PC-3 (cell line): ENCODE data around the gene MACROD2. TPM values are rescaled to one million over a fixed set of nuclear protein-coding genes. Genes with fewer than 3 reads are reported as not detected.

Experiments
- ATAC-seq: fragments of 200-7000 bp; cut with Tn5 transposase; 2 replicates; pipeline ENCODE4 v1.9.1; 2020; ENCODE audit warnings: mild to moderate bottlenecking, moderate library complexity
- BruUV-seq: library from RNA; stranded (reverse); fragments of 400-500 nt; replicated peaks from 2 replicates; lab custom pipeline; 2021; lab: Mats Ljungman, UMichigan
- CTCF ChIA-PET: fragments of 300-600 bp; sonication (Branson Sonifier 250); formaldehyde crosslinking; loops from one replicate; lab custom pipeline; 2022; ENCODE audit warnings: antibody characterized with exemption; lab: Charles Lee
- POLR2A ChIA-PET: fragments of 300-600 bp; sonication (Branson Sonifier 250); formaldehyde crosslinking; loops from one replicate; lab custom pipeline; 2022; ENCODE audit warnings: antibody characterized with exemption; ENCODE audit not compliant: unreplicated experiment; lab: Charles Lee
- DNase-seq: peaks from one replicate; pipeline ENCODE4 v3.0.0-alpha.2; 2015
- H2AFZ ChIP-seq: fragments of 300-600 bp; sonication (generic); 2 replicates; pipeline ENCODE4 v1.6.0; 2016; ENCODE audit warnings: antibody characterized with exemption, low read length
- H3F3A ChIP-seq: fragments of 300-600 bp; sonication (generic); one replicate; pipeline ENCODE4 v1.6.0; 2017; ENCODE audit warnings: antibody characterized with exemption, low read length, control low read depth, mild to moderate bottlenecking; ENCODE audit not compliant: unreplicated experiment
- H3K27ac ChIP-seq: fragments of 300-600 bp; sonication (generic); 2 replicates; pipeline ENCODE4 v1.5.1; 2016; ENCODE audit warnings: mild to moderate bottlenecking, low read length
- H3K27me3 ChIP-seq: fragments of 300-600 bp; sonication (generic); 2 replicates; pipeline ENCODE4 v1.6.1; 2016; ENCODE audit warnings: low read length, mixed read lengths
- H3K36me3 ChIP-seq: fragments of 300-600 bp; sonication (generic); 2 replicates; pipeline ENCODE4 v1.6.1; 2016; ENCODE audit warnings: low read depth, mixed run types, low read length, mixed read lengths
- H3K4me1 ChIP-seq: fragments of 300-600 bp; sonication (generic); 2 replicates; pipeline ENCODE4 v1.5.1; 2016; ENCODE audit warnings: low read length; ENCODE audit not compliant: insufficient read depth
- H3K4me2 ChIP-seq: fragments of 300-600 bp; sonication (generic); 2 replicates; pipeline ENCODE4 v1.6.0; 2016; ENCODE audit warnings: low read length
- H3K4me3 ChIP-seq: fragments of 300-600 bp; sonication (generic); 2 replicates; pipeline ENCODE4 v1.5.1; 2016; ENCODE audit warnings: mild to moderate bottlenecking, low read length, mixed read lengths
- H3K79me2 ChIP-seq: fragments of 300-600 bp; sonication (generic); 2 replicates; pipeline ENCODE4 v1.6.1; 2017; ENCODE audit warnings: low read length, mixed read lengths
- H3K9ac ChIP-seq: fragments of 300-600 bp; sonication (generic); 2 replicates; pipeline ENCODE4 v1.6.0; 2016; ENCODE audit warnings: mild to moderate bottlenecking, low read length
- H3K9me2 ChIP-seq: fragments of 300-600 bp; sonication (generic); replicated peaks from 2 replicates; pipeline ENCODE4 v1.6.1; 2016; ENCODE audit warnings: mixed run types, low read length, mixed read lengths
- H3K9me3 ChIP-seq: fragments of 300-600 bp; sonication (generic); 2 replicates; pipeline ENCODE4 v1.6.1; 2016; ENCODE audit warnings: low read length, mixed read lengths
- H4K20me1 ChIP-seq: fragments of 300-600 bp; sonication (generic); 2 replicates; pipeline ENCODE4 v1.6.1; 2016; ENCODE audit warnings: low read length, mixed read lengths
- CTCF ChIP-seq: fragments of 300-600 bp; sonication (generic); conservative IDR thresholded peaks from 2 replicates; pipeline ENCODE4 v1.5.1; 2017; ENCODE audit warnings: antibody characterized with exemption, low read depth, mild to moderate bottlenecking, low read length
- EZH2 ChIP-seq: fragments of 300-600 bp; sonication (generic); IDR thresholded peaks from one replicate; pipeline ENCODE4 v1.6.1; 2017; ENCODE audit warnings: antibody characterized with exemption, mild to moderate bottlenecking, low read length; ENCODE audit not compliant: unreplicated experiment
- EZH2phosphoT487 ChIP-seq: fragments of 300-600 bp; sonication (generic); IDR thresholded peaks from 2 replicates; pipeline ENCODE4 v1.6.1; 2018; ENCODE audit warnings: mild to moderate bottlenecking, antibody characterized with exemption, low read length, borderline replicate concordance
- intact Hi-C: fragments of 100-400 bp; cut with micrococcal nuclease; formaldehyde crosslinking; loops from 2 replicates; pipeline ENCODE4 v1.9.0; 2023
- total RNA-seq: library from RNA; depleted of rRNA; stranded (reverse); fragments of >200 nt; gene quantifications from 2 replicates; pipeline ENCODE4 v1.2.3, GENCODE V29; 2014

Gene MACROD2
- total RNA-seq, 1 experiment from 2014 or later = 3.1 TPM

- ChIA-PET CTCF (no interaction called here), POLR2A (no interaction called here)
- no peak overlapping the region for H3K4me3 ChIP-seq
Observed at GRCh38 chr20:14815340-14815739, 820.0 kb downstream of the MACROD2 start.

GRCh38 chr20:14816471-14816870 is 821.2 kb downstream of the MACROD2 start:
- H3K79me2 ChIP-seq = no peaks in the 10 kb centered on the region
- BruUV-seq = no TSS peak
- no peaks in the 10 kb centered on the region for H4K20me1 ChIP-seq
- H3K9ac ChIP-seq = no peak overlapping the region
- H3K27me3 ChIP-seq = no peaks in the 10 kb centered on the region
- no peaks in the 10 kb centered on the region for H3K36me3 ChIP-seq
- no peak overlapping the region for H3K4me3 ChIP-seq
- intact Hi-C loops = no loop called here
- no peak for ATAC-seq
- CTCF ChIA-PET = no interaction called here
- no peaks in the 10 kb centered on the region for H3K9me3 ChIP-seq
- POLR2A ChIA-PET = no interaction called here
- H2AFZ ChIP-seq = no peak overlapping the region
- no peak overlapping the region for H3K4me2 ChIP-seq
- TF ChIP-seq EZH2phosphoT487 (no peak), CTCF (no peak), EZH2 (no peak)
- no peaks in the 10 kb centered on the region for H3K9me2 ChIP-seq
- H3F3A ChIP-seq = no peaks in the 10 kb centered on the region
- peaks cover 20% of the 10 kb centered on the region for H3K4me1 ChIP-seq
- H3K27ac ChIP-seq = no peak overlapping the region
- DNase-seq = no peak

More at GRCh38 chr20:14815340-14815739, 820.0 kb downstream of the MACROD2 start:
- Histone ChIP-seq H3K79me2 (no peaks in the 10 kb centered on the region), H4K20me1 (no peaks in the 10 kb centered on the region), H3K27me3 (no peaks in the 10 kb centered on the region), H2AFZ (no peak overlapping the region), H3K36me3 (no peaks in the 10 kb centered on the region), H3K4me1 (peaks cover 9% of the 10 kb centered on the region), H3K4me2 (no peak overlapping the region), H3K27ac (no peak overlapping the region), H3K9me3 (no peaks in the 10 kb centered on the region), H3K9ac (no peak overlapping the region), H3K9me2 (no peaks in the 10 kb centered on the region), H3F3A (no peaks in the 10 kb centered on the region)
- intact Hi-C loops = no loop called here
- TF ChIP-seq CTCF (no peak), EZH2phosphoT487 (no peak), EZH2 (no peak)
- DNase-seq (no peak), ATAC-seq (no peak)
- no TSS peak for BruUV-seq

GRCh38 chr20:14817101-14817500 is 821.8 kb downstream of the MACROD2 start:
- no peaks in the 10 kb centered on the region for H3K27me3 ChIP-seq
- ChIA-PET POLR2A (no interaction called here), CTCF (no interaction called here)
- no peak for TF ChIP-seq CTCF
- TF ChIP-seq EZH2 = no peak
- no peak for TF ChIP-seq EZH2phosphoT487
- no peaks in the 10 kb centered on the region for H3K9me2 ChIP-seq
- no peaks in the 10 kb centered on the region for H4K20me1 ChIP-seq
- peaks cover 25% of the 10 kb centered on the region for H3K4me1 ChIP-seq
- H3K27ac ChIP-seq = no peak overlapping the region
- H3K9me3 ChIP-seq = no peaks in the 10 kb centered on the region
- no peaks in the 10 kb centered on the region for H3K79me2 ChIP-seq
- H3K4me2 ChIP-seq = no peak overlapping the region
- no peak overlapping the region for H3K9ac ChIP-seq
- H3K36me3 ChIP-seq = no peaks in the 10 kb centered on the region
- intact Hi-C loops = no loop called here
- H2AFZ ChIP-seq = no peak overlapping the region
- ATAC-seq (no peak), DNase-seq (no peak)
- no peak overlapping the region for H3K4me3 ChIP-seq
- BruUV-seq = no TSS peak
- no peaks in the 10 kb centered on the region for H3F3A ChIP-seq
